Measurements from ENCODE around the gene ATP8A1. TPM values are rescaled to one million over a fixed set of nuclear protein-coding genes. Genes with fewer than 3 reads are reported as not detected.
A peak's percentile ranks its signal among the peaks of the same experiment; 100 is the strongest.
"Not testable (repeated sequence)": the region's sequence is repeated elsewhere in the genome, so short reads cannot be mapped to it uniquely, and the experiment has no call there.

Gene ATP8A1
- total RNA-seq, 1 donor from 2014 or later: 32.3 TPM

- DNase-seq (ENCODE audit: low read depth in 2 of 2): not testable (repeated sequence)
Measured at GRCh38 chr4:42372303-42372702, 284.6 kb downstream of the ATP8A1 start.

GRCh38 chr4:42371305-42372252, 285.3 kb downstream of the ATP8A1 start:
- peak; percentile 74 to 82 for DNase-seq (ENCODE audit: low read depth in 2 of 2)

GRCh38 chr4:42369489-42369888, 287.4 kb downstream of the ATP8A1 start:
- DNase-seq (ENCODE audit: low read depth in 2 of 2): no peak

GRCh38 chr4:42366959-42367358, 289.9 kb downstream of the ATP8A1 start:
- DNase-seq (ENCODE audit: low read depth in 2 of 2): no peak

- DNase-seq (ENCODE audit: low read depth in 2 of 2): no peak
Measured at GRCh38 chr4:42364266-42365053, 292.4 kb downstream of the ATP8A1 start.

GRCh38 chr4:42363614-42364013, 293.3 kb downstream of the ATP8A1 start:
- no peak for DNase-seq (ENCODE audit: low read depth in 2 of 2)

- no peak for DNase-seq (ENCODE audit: low read depth in 2 of 2)
Measured at GRCh38 chr4:42362591-42362990, 294.3 kb downstream of the ATP8A1 start.

GRCh38 chr4:42361456-42361855, 295.4 kb downstream of the ATP8A1 start:
- no peak for DNase-seq (ENCODE audit: low read depth in 2 of 2)

GRCh38 chr4:42360256-42360669, 296.6 kb downstream of the ATP8A1 start:
- no peak for DNase-seq (ENCODE audit: low read depth in 2 of 2)

GRCh38 chr4:42359711-42360110, 297.2 kb downstream of the ATP8A1 start:
- peak in 1 of 2 donors; percentile 54 for DNase-seq (ENCODE audit: low read depth in 2 of 2)

Other genes starting within 250 kb of the ATP8A1 start
- not detected in 2 replicates for gene GRXCR1, start 235.6 kb upstream of the ATP8A1 start, total RNA-seq

Measured in lung microvascular endothelial cell (primary cell).